HG02840 (cell line): ENCODE results near the gene GALNT7.

ENCODE experiments used
- ATAC-seq: cut with Tn5 transposase; IDR thresholded peaks from one replicate; pipeline ENCODE4 v1.9.1; 2021; ENCODE audit warnings: mild to moderate bottlenecking, moderate library complexity, moderate number of reproducible peaks; ENCODE audit not compliant: unreplicated experiment, low FRiP score

Gene GALNT7

DNA sequence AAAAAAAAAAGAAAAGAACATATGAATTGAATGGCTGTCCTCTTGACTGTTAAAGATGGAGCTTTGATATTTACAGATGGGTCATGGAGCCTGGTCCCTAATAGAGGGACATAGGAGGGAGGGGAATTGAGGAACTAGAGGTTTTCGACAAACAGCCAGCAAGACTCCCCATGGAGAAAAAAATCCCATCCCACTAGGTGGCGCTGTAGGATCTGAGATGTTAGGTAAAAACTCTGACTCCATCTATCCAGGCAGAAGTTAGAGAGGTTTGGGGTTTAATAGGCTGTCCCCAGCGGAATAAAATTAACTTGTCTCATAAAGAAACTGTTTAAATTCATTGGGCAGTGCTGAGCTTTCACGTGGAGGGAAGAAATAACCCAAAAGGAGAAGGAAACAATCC lies 119.7 kb downstream of the GALNT7 start:
- ATAC-seq = no peak

DNA sequence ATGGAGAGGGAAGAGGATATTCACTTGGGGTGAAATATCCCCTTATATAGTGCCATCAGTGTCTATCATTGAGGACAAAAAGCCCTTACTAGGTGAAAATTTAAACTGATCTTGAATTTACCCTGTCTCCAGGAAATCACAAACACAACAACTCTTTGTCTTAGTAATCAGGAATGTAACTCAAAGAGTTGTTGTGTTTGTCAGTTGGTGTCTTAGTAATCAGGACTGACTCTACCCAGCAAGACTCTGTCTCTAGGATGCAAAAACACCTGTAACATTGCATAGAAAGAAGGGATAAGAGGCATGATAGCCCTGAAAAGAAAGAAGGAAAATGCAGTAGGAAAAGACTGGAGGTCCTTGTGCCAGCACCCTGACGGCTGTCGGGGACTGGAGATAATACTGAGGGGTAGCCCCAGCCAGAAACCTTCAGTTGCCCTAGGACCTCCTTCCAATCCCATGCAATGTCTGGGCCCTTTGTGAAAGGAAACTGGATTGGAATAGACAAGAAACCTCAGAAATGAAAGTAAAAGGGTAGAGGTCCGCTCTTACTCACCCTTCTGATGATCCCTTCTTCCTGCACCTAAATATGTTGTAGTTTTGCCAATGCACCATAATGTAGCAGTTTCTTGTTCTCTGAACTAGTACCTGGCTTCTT lies 120.2 kb downstream of the GALNT7 start:
- ATAC-seq = no peak

DNA sequence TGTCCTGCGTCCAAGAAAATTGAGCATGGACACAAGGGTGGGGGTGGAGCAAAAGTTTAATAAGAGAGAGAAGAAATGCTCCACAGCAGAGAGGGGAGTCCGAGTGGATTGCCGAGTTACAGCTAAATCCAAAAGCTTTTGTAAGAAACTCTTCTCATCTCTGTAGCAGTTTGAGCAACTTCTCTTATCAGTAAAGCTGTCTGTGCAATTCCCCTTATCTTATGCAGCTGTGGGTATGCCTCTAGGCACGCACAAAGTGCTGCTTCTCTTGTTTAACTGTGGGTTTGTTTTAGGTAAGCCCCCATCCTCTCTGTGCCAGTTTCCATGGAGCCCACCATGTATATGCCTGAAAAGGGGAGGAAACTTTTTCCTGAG lies 120.7 kb downstream of the GALNT7 start:
- no peak for ATAC-seq

DNA sequence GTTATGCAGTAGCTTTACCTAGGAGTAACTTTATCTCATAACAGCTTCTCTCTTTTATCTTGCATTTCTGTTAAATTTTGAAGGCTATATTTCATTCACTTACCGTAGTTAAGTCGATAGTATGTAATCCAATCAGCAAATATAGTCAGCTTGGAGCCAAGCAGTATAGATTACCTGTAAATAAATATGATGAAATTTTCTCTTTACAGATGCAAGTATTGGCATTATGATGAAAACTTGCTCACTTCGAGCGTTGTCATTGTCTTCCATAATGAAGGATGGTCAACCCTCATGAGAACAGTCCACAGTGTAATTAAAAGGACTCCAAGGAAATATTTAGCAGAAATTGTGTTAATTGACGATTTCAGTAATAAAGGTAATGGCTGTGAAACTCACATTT lies 123.3 kb downstream of the GALNT7 start:
- no peak for ATAC-seq

DNA sequence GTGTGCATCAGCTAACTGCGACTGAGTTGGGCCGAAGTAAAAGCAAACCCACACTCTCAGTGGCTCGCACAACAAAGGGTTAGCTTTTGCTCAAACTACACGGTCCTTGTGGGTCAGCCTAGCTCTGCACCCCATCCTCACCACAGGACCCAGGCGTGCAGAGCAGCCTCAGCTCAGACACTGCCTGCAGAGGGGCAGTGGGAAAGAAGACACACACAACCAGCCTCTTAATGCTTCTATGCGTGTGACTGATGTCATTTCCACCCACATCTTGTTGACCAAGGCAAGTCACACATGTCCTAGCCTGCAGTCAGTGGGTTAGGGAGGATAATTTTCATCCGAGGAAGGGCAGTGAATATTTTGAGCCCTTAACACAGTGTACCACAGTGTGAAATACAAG lies 125.1 kb downstream of the GALNT7 start:
- no peak for ATAC-seq

DNA sequence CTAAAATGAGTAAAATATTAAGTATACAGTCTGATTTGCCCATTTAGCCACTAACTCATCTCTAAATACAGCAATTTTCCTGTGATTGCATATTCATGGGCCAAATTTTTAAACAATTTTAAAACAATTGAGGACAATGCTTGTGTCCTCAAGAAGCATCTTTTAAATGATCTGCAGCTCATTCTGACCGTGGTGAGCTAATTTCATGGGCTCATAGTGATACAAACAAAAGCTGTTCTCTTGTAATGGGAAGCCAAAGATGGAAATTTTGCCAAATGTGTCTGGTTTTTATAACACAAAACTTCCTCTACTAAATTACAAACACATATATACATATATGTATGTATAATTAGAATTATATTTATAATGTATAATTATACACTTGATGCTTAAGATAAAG lies 125.8 kb downstream of the GALNT7 start:
- ATAC-seq = no peak

DNA sequence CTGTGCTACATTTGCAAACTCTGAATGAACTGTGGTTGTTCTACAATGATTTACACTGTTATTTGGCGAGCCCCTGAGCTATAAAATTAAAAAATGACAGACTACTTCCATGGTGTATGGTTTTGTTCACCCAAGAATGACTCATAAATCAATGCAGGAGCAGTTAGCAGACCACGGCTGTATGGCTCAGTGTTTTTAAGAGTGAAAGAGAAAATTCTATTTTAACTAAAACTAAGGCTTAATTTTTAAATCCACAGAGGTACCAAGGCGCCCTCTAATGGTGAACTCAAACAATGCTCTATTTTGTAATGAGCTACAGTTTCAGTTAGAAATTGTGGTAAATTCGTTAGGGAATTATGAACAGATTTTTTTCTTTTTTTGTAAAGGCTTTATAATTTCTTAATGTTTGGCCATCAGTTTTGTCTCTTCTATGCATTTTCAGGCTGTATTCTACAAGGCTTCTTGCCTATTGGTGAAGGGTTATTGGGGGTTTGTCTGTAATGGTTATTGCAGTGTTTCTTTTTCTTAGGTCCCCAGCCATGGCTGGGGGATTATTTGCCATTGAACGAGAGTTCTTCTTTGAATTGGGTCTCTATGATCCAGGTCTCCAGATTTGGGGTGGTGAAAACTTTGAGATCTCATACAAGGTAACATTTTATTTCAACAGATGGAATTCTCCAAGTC lies 133.0 kb downstream of the GALNT7 start:
- ATAC-seq = no peak

DNA sequence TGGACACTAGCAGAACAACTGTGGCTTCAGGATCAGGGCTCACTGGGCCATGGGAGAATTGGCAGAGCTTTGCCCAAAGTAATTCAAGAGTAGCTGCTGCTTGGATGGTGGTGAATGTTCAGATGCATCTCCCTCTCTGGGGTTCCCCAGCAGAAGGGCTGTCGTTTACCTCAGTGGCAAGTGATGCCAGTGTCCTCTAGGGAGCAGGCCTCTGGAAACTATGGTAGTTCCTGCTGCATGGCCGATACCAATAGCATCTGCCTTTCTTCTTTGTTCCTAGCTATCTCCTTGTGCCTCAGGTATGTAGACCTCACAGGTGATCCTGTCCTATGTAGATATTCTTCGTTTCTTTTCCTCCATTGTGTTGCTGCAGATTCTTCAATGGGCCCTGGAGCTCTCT lies 139.2 kb downstream of the GALNT7 start:
- no peak for ATAC-seq

DNA sequence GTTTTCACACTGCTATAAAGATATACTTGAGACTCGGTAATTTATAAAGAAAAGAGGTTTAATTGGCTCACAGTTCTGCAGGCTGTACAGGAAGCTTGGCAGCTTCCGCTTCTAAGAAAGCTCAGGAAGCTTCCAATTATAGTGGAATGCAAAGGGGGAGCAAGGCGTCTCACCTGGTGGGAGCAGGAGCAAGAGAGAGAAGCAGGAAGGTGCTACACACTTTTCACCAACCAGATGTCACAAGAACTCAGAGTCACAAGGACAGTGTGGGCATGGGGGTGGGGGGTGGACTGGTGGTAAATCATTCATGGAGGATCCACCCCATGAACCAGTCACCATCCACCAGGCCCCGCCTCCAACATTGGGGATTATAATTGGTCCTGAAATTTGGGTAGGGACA lies 142.8 kb downstream of the GALNT7 start:
- no peak for ATAC-seq

DNA sequence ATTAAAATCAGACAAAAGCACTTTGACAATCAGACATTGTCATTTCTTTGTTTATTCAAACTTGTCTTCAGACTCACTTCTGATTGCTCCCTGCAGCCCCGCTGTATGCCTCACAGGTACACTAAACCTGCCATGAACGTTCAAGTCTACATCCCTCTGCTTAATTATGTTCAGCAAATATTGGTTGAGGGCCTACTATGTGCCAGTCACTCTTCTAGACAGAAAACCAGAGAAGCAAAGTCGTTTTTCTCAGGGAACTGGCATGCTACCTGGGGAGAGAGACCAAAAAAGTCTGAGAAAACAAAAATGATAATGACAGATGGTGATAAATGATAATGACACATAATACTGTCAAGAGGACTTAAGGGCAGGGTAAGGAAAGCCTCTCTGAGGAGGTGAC lies 146.1 kb downstream of the GALNT7 start:
- no peak for ATAC-seq

DNA sequence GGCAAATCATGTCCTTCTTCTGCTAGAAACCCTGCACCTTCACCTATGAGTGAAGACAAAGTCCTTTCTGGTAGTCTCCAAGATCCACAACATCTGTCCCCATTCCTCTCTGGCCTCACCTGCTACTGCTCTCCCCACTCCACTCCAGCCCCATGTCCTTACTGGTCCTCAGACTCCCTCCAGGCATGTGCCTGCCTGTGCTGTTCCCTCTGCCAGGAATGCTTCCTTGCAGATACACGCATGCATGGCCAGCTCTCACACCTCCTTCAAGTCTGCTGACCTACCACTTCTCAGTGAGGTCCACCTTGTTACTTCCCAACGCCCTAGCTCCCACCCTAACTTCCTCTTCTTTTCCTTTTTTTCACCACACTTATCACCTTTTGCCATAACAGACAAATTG lies 147.4 kb downstream of the GALNT7 start:
- ATAC-seq = no peak

DNA sequence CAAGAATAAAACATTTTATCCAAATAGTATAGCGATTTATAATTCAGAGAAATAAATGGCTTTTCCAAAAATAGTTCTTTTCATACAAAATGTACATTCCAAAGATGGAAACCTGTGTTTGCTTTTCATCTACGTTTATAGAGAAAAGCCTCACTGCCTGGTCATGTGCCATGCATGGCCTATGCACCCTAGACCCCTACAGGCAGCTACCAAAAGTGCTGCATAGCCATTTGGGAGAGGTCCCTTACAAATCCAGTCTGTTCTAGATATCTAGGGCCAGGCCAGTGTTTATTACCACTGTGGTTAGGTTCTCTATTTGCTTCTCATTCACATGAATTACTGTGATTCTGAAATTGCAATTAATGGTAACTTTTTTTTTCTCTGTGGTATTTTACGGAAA lies 148.4 kb downstream of the GALNT7 start:
- no peak for ATAC-seq

DNA sequence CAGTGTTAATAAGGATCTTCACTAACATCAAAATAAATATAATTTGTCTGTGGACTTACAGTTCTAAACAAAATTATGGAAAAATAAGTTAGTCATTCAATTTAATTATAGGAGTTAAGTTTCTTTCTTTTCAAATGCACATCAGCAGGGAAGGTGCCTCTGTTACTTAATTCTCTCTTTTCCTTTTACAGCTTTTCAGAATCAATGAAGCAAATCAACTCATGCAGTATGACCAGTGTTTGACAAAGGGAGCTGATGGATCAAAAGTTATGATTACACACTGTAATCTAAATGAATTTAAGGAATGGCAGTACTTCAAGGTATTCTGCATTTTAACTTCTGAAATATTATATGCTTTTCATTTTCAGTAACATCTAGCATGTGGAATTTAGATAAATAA lies 149.6 kb downstream of the GALNT7 start:
- ATAC-seq = no peak

DNA sequence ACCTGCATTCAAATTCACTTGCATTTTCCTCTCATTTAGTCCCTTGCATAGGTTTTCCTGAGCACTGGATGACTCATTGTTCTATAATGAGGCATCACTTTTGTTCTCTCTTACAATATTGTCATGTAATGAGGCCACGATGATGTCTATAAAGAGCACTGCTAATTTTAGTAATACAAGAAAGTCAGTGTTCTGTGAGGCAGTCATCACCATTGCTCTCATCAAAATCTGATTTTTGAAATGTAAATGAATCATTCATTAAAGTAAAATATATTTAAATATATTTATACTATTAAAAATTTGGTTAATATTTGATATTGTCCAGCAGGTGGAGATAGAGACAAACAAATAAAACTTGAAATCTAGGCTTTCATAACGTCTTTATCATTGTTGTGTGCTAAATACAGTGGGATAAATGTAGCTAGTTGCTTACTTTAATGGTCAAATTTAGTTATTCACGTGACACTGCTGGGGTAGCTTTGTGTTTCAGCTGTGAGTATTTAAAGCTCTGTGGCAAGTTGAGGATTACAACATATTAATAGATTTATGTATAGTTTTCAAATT lies 150.1 kb downstream of the GALNT7 start:
- no peak for ATAC-seq

DNA sequence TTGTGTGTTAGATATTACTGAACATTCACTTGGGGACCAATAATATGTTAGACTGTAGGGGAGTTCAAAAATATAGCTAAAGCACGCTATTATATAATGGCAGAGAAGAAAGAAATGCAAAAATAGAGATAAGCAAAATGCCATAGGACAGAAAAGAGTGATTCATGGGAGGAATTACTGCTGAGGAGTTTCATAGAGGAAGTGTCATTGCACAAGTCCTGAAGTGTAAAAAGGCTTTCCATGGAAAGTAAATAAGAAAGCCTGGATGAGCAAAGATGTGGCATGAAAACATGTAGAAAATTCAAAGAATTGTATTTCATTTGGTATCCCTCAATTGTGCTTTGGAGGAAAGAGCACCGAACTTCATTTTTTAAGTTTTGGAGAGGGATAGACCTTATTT lies 151.1 kb downstream of the GALNT7 start:
- ATAC-seq = no peak

DNA sequence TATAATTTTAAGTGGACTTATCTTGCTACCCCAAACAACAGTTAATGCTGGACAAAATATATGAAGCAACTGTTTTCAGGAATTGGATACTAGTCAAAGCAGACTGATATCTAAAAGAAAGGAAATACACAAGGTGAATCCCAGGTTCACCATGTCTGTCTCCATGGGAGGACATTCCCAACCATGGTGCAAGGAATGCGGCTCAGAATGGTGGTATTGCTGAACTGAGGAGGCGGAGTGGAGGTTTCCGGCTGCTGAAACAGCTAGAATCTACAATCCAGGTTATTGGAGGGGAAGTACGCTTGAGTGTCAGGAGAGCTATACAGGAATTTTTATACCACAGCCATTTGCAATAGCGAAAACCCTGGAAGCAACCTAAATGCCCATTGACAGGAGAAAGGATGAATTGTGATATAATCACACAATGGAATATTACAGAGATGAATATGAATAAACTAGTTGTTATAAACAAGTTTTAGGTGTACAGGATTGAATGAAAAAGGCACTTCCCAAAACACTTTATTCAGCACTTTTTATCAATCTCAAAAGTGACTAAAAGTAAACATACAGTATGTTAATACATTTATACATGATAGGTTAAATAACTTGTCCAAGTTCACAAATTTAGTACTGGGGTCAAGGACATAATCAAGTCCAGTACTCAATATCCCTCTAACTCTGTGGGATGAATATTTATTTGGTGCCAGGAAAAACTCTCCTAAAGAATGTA lies 156.6 kb downstream of the GALNT7 start:
- no peak for ATAC-seq

DNA sequence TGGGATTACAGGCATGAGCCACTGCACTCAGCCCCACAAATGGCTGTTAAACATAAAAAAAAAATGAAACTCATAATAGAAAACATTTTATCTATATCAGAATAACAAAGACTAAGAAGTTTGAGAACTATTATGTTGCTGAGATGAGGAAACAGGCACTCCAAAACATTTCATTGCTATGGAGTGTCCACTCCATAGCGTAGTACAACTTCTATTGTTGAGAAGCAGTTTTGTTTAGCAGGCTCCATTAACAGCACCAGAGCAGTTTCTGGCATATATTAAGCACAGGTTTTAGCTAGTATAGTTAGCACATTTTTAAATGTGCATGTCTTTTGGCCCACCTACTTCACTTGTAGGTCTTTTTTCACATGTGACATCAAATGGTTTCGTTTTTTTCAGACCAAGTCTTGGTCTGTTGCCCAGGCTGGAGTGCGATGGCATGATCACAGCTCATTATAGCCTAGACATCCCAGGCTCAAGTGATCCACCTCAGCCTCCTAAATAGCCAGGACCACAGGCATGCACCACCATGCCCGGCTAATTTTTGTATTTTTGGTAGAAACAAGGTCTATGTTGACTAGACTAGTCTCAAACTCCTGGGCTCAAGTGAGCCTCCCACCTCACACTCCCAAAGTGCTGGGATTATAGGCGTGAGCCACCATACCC lies 159.8 kb downstream of the GALNT7 start:
- ATAC-seq = no peak

DNA sequence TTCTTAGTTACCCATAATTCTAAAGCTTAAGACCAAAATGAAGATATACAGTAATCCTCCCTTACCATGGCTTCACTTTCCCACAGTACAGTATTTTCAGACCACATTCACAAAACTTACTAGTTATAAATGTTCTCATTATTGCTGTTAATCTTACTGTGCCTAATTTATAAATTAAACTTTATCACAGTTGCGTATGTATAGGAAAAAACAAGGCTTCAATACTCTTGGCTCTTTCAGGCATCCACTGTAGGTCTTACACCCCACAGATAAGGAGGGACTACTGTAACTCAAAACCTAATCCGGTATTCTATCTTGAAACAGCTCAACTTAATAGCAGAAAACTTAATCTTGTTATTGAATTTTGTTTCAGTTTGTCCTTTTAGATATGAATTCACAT lies 162.0 kb downstream of the GALNT7 start:
- ATAC-seq = no peak

DNA sequence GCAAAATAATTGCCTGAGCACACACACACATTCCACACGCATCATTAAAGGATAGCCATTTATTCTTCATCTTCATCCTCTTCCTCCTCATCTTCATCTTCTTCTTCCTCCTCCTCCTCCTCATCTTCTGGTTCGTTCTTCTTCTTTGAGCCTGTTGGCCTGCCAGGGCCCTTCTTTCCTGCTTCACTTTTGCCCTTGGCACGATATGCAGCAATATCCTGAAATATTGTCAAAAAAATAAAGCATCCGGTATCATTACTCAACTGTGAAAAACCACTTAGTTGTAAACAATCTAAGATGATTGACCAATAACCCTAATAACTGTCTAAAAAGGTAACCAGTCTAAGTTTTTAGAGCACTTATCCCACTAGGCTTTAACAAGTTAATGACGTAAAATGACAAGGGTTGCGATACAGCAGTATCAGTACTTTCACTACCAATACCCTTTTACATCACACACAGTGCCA lies 163.4 kb downstream of the GALNT7 start:
- no peak for ATAC-seq

DNA sequence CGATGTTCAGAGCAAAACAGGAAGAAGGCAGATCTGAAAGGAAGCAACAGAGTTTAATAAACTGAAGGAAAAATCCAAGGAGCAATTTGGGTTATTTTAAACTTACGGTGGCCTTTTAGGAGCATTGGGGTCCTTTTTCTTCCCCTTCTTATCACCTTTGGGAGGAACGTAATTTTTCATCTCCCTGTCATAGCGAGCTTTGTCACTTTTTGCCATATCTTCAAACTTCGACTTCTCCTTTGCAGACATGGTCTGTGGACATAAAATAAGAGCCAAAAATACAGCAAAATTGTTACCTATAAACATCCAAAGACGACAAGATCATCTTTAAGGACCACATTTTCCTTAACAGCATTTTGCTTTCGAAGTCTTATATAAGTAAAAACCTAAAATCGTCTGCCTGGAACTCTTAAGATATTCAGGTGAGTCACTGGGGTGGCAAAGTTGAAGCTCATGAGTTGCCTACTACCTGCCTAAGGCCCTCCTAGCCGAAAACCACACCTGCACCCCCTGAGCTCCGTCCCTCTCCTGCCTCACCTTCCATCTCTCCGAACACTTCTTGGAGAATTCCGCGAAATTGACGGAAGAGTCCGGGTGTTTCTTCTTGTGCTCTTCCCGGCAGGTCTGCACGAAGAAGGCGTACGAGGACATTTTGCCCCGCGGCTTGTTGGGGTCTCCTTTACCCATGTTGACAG lies 164.5 kb downstream of the GALNT7 start:
- ATAC-seq = no peak
